Measurements from ENCODE around the gene PHEX.

DNA sequence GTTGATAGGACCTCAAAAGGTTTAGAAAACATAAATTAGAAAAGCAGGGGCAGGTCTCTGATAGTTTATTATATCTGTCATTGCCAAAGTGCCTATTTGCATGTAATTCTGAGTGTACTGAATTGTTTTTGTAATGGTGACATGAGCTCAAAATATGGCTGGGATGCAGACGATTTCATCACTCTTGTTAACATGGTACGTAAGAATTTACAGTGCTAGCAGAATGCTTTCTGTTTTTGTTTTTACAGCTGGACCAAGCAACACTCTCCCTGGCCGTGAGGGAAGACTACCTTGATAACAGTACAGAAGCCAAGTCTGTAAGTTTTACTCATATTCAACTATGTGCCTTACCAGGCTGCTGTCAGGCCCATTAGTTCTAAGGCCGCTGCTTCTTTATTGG is 58.1 kb downstream of the PHEX start:
- no peak for TF ChIP-seq CSDC2 (CRISPR knock-in tag; IDR thresholded peaks at IDR 0.05)
- TF ChIP-seq, protein P1, sequence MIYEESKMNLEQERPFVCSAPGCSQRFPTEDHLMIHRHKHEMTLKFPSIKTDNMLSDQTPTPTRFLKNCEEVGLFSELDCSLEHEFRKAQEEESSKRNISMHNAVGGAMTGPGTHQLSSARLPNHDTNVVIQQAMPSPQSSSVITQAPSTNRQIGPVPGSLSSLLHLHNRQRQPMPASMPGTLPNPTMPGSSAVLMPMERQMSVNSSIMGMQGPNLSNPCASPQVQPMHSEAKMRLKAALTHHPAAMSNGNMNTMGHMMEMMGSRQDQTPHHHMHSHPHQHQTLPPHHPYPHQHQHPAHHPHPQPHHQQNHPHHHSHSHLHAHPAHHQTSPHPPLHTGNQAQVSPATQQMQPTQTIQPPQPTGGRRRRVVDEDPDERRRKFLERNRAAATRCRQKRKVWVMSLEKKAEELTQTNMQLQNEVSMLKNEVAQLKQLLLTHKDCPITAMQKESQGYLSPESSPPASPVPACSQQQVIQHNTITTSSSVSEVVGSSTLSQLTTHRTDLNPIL (CRISPR knock-in tag; IDR thresholded peaks at IDR 0.05; ENCODE audit: low read depth) = no peak
- TF ChIP-seq, protein P2, sequence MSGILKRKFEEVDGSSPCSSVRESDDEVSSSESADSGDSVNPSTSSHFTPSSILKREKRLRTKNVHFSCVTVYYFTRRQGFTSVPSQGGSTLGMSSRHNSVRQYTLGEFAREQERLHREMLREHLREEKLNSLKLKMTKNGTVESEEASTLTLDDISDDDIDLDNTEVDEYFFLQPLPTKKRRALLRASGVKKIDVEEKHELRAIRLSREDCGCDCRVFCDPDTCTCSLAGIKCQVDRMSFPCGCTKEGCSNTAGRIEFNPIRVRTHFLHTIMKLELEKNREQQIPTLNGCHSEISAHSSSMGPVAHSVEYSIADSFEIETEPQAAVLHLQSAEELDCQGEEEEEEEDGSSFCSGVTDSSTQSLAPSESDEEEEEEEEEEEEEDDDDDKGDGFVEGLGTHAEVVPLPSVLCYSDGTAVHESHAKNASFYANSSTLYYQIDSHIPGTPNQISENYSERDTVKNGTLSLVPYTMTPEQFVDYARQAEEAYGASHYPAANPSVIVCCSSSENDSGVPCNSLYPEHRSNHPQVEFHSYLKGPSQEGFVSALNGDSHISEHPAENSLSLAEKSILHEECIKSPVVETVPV (CRISPR knock-in tag; IDR thresholded peaks at IDR 0.05) = no peak
- TF ChIP-seq ZFP3 (CRISPR knock-in tag; IDR thresholded peaks at IDR 0.05) = no peak
- TF ChIP-seq RARB (CRISPR knock-in tag; IDR thresholded peaks at IDR 0.05) = no peak
- no peak for TF ChIP-seq ZNF565 (CRISPR knock-in tag; conservative IDR thresholded peaks at IDR 0.05; ENCODE audit: low read depth)
- TF ChIP-seq ZFP30 (CRISPR knock-in tag; IDR thresholded peaks at IDR 0.05) = no peak
- no peak for TF ChIP-seq TCF4 (CRISPR knock-in tag; IDR thresholded peaks at IDR 0.05; ENCODE audit: borderline replicate concordance)
- TF ChIP-seq ZNF70 (CRISPR knock-in tag; IDR thresholded peaks at IDR 0.05) = no peak
- TF ChIP-seq GLIS3 (CRISPR knock-in tag; IDR thresholded peaks at IDR 0.05) = no peak
- no peak for TF ChIP-seq ARNTL (CRISPR knock-in tag; IDR thresholded peaks at IDR 0.05; ENCODE audit: borderline replicate concordance, low read depth)
- no peak for TF ChIP-seq PPARA (CRISPR knock-in tag; IDR thresholded peaks at IDR 0.05; ENCODE audit: borderline replicate concordance)
- TF ChIP-seq, protein P3, sequence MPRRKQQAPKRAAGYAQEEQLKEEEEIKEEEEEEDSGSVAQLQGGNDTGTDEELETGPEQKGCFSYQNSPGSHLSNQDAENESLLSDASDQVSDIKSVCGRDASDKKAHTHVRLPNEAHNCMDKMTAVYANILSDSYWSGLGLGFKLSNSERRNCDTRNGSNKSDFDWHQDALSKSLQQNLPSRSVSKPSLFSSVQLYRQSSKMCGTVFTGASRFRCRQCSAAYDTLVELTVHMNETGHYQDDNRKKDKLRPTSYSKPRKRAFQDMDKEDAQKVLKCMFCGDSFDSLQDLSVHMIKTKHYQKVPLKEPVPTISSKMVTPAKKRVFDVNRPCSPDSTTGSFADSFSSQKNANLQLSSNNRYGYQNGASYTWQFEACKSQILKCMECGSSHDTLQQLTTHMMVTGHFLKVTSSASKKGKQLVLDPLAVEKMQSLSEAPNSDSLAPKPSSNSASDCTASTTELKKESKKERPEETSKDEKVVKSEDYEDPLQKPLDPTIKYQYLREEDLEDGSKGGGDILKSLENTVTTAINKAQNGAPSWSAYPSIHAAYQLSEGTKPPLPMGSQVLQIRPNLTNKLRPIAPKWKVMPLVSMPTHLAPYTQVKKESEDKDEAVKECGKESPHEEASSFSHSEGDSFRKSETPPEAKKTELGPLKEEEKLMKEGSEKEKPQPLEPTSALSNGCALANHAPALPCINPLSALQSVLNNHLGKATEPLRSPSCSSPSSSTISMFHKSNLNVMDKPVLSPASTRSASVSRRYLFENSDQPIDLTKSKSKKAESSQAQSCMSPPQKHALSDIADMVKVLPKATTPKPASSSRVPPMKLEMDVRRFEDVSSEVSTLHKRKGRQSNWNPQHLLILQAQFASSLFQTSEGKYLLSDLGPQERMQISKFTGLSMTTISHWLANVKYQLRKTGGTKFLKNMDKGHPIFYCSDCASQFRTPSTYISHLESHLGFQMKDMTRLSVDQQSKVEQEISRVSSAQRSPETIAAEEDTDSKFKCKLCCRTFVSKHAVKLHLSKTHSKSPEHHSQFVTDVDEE (CRISPR knock-in tag; IDR thresholded peaks at IDR 0.05) = no peak
